ENCODE data around the gene PPM1L. TPM values are rescaled to one million over a fixed set of nuclear protein-coding genes. Genes with fewer than 3 reads are reported as not detected.
A peak's percentile ranks its signal among the peaks of the same experiment; 100 is the strongest.

Gene PPM1L
- total and polyA plus RNA-seq, 7 donors, result 6.2 to 76.1 (median 66.0) TPM

- Histone ChIP-seq H3K4me1 (peaks cover 44% of the 10 kb centered on the region), H3K4me3 (no peak overlapping the region), H3K27me3 (ENCODE audit: insufficient read depth in 3 of 3, low read length in 2 of 3) (no peaks in the 10 kb centered on the region), H3K27ac (no peak overlapping the region), H3K36me3 (ENCODE audit: insufficient read depth in 1 of 2, low read depth in 1 of 2) (no peaks in the 10 kb centered on the region), H3K9me3 (no peaks in the 10 kb centered on the region)
- intact Hi-C loops (cut with DNase I), result no loop called here
- TF ChIP-seq CTCF (IDR thresholded peaks at IDR 0.05), result no peak
- ATAC-seq (no peak), DNase-seq (no peak)
Measured at GRCh38 chr3:160780245-160780644, 24.2 kb downstream of the PPM1L start.

GRCh38 chr3:160781402-160781801, 25.4 kb downstream of the PPM1L start:
- H3K27ac ChIP-seq, result no peak overlapping the region
- no peak for TF ChIP-seq CTCF (IDR thresholded peaks at IDR 0.05)

GRCh38 chr3:160781863-160782262, 25.8 kb downstream of the PPM1L start:
- intact Hi-C loops (cut with DNase I), result no loop called here
- no peak for TF ChIP-seq CTCF (IDR thresholded peaks at IDR 0.05)
- ATAC-seq (peak in 3 of 4 donors; percentile 5 to 34 (median 28)), DNase-seq (no peak)
- H3K36me3 ChIP-seq (ENCODE audit: insufficient read depth in 1 of 2, low read depth in 1 of 2), result no peaks in the 10 kb centered on the region
- H3K4me3 ChIP-seq, result no peak overlapping the region
- H3K9me3 ChIP-seq, result no peaks in the 10 kb centered on the region
- no peak overlapping the region for H3K27ac ChIP-seq
- H3K4me1 ChIP-seq, result peaks cover 48% of the 10 kb centered on the region
- WGBS, 3 donors, result 94 to 100% (median 97%) methylated on average over 3 of the region's 3 CpGs
- H3K27me3 ChIP-seq (ENCODE audit: insufficient read depth in 3 of 3, low read length in 2 of 3), result no peaks in the 10 kb centered on the region

More at GRCh38 chr3:160781402-160781801, 25.4 kb downstream of the PPM1L start:
- Histone ChIP-seq H3K27me3 (ENCODE audit: insufficient read depth in 3 of 3, low read length in 2 of 3) (no peaks in the 10 kb centered on the region), H3K4me1 (peaks cover 48% of the 10 kb centered on the region), H3K9me3 (no peaks in the 10 kb centered on the region), H3K36me3 (ENCODE audit: insufficient read depth in 1 of 2, low read depth in 1 of 2) (no peaks in the 10 kb centered on the region), H3K4me3 (no peak overlapping the region)
- intact Hi-C loops (cut with DNase I), result no loop called here
- ATAC-seq (peak in 3 of 4 donors; percentile 23 to 30 (median 29)), DNase-seq (no peak)
- WGBS, 3 donors, result 80 to 87% (median 81%) methylated on average over 4 of the region's 4 CpGs

DNA sequence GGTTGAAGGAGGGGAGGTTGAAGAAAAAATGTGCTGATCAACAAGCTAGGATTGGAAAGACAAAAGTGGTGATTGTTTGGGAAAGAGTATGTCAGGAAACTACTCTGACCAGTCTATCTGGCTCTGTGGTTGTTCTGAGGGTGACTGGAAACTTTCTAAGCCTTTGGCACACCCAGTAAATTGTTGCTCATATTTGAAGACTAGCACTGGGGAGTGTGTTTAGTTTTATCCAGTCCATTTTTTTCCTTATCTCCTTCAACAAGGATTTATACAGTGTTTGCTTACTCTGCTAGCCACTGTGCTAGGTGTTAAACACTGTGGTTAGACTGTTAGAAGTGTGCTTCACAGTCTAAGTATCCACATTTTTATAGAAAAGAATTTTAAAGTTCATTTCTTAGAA, 28.8 kb downstream of the PPM1L start:
- Histone ChIP-seq H3K4me1 (peaks cover 29% of the 10 kb centered on the region), H3K36me3 (ENCODE audit: insufficient read depth in 1 of 2, low read depth in 1 of 2) (no peaks in the 10 kb centered on the region), H3K27ac (no peak overlapping the region), H3K27me3 (ENCODE audit: insufficient read depth in 3 of 3, low read length in 2 of 3) (no peaks in the 10 kb centered on the region), H3K4me3 (no peak overlapping the region), H3K9me3 (peaks cover 6% of the 10 kb centered on the region)
- intact Hi-C loops (cut with DNase I), result no loop called here
- no peak for DNase-seq
- no peak for TF ChIP-seq CTCF (IDR thresholded peaks at IDR 0.05)
- peak in 2 of 4 donors; percentile 59 to 77 for ATAC-seq

DNA sequence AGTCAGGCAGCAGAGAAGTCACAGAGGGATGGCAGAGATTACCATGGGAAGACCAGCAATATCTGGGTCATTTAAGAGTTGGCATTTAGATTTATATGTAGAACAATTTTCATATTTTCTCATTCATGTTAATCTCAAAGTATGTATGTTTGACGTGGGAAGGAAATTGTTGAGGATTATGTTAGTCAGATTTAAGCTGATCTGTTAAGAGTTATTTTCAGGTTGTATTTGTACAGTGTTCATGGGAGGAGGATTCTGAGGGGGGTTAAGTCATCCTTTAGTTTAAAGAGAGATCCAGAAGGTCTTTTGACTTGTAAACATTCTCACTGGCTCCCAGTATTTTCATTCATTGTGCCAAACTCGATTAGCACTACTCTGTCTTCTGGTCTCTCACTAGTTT, 34.7 kb downstream of the PPM1L start:
- no peak for TF ChIP-seq CTCF (IDR thresholded peaks at IDR 0.05)
- Histone ChIP-seq H3K36me3 (ENCODE audit: insufficient read depth in 1 of 2, low read depth in 1 of 2) (no peaks in the 10 kb centered on the region), H3K4me3 (no peak overlapping the region), H3K27ac (no peak overlapping the region), H3K9me3 (peaks cover 6% of the 10 kb centered on the region), H3K27me3 (ENCODE audit: insufficient read depth in 3 of 3, low read length in 2 of 3) (no peaks in the 10 kb centered on the region), H3K4me1 (peaks cover 39% of the 10 kb centered on the region)
- intact Hi-C loops (cut with DNase I), result no loop called here
- WGBS, 3 donors, result 21 to 49% (median 33%) methylated on average over 2 of the region's 2 CpGs
- DNase-seq (no peak), ATAC-seq (peak in 1 of 4 donors; percentile 18)

Measured in psoas muscle (tissue), 8 donors.